Measurements from ENCODE around the gene RHOF. TPM values are rescaled to one million over a fixed set of nuclear protein-coding genes. Genes with fewer than 3 reads are reported as not detected.

RHOF gene
- total and polyA plus RNA-seq, 2 of the 13 experiments (the other 11 are each of a cell fraction or from before 2014, with no cell fraction given), result 14.6 to 32.2 TPM

DNA sequence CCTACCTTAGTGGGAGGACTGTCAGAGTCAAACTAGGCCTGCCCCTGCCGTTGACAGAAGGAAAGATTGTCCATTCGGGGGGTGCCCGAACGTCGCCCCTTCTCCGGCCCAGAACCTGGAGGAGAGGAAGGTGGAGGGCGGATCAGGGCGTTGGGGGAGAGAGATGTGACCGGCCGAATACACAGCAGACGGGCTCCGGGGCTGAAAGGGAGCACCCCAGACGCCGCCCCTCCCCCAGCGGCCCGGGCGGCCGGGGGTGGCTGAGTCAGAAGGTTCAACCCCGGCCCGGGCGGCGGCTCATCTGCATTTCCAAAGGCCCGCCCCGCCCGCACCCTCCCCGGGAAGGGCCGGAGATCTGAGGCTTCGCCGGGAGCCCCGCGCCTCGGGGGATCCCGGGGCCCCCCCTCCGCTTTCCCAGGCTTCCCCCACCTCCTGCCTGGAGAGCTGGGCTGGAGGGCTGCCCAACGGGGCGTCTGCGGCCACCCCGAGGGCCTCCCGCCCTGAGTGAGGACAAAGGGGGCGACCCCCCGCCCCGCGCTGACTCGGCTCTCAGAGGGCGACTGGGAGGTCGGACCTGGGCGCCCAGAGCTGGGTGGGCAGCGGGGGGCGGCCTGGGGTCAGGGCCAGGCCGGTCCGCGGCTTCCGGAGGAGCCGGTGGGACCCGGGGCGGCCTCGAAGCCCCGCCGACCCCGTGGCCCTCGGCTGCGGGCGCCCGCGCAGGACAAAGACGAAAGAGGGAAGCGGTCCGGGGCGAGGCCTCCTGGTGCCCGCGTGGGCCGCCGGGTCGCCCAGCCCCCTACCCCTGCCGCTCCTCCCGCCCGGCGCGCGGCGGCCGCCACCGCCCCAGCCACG lies 6.6 kb upstream of the RHOF start (continued):
- TF ChIP-seq FOXK1 (CRISPR knock-in tag; IDR thresholded peaks at IDR 0.05; ENCODE audit: borderline replicate concordance, low read depth) (0 out of 2 replicates have a peak, but pooled peaks have one; percentile 44), SMARCE1 (IDR thresholded peaks at IDR 0.05; ENCODE audit: borderline replicate concordance) (no peak), HIVEP1 (CRISPR knock-in tag; IDR thresholded peaks at IDR 0.05) (peak; percentile 99), SAFB2 (CRISPR knock-in tag; IDR thresholded peaks at IDR 0.05; ENCODE audit: borderline replicate concordance, low read depth) (no peak; the same call in 1 of the 2 replicates), SUZ12 (IDR thresholded peaks at IDR 0.05; ENCODE audit: low read depth, low read length) (no peak), ZNF331 (CRISPR knock-in tag; IDR thresholded peaks at IDR 0.05) (no peak), SP1 (IDR thresholded peaks at IDR 0.05) (no peak), SP1 (CRISPR knock-in tag; IDR thresholded peaks at IDR 0.05) (no peak), ZNF7 (CRISPR knock-in tag; IDR thresholded peaks at IDR 0.05) (no peak), ZNF816 (CRISPR knock-in tag; IDR thresholded peaks at IDR 0.05; ENCODE audit: borderline replicate concordance) (no peak), ZNF501 (CRISPR knock-in tag; IDR thresholded peaks at IDR 0.05) (no peak), ZNF430 (CRISPR knock-in tag; IDR thresholded peaks at IDR 0.05) (no peak; the same call in 1 of the 2 replicates), NONO (IDR thresholded peaks at IDR 0.05) (no peak), NONO (CRISPR knock-in tag; conservative IDR thresholded peaks at IDR 0.05) (no peak), RFXAP (CRISPR knock-in tag; IDR thresholded peaks at IDR 0.05; ENCODE audit: borderline replicate concordance) (peak; percentile 80; the same call in 1 of the 2 replicates), ZNF263 (CRISPR knock-in tag; IDR thresholded peaks at IDR 0.05) (peak; percentile 99), CEBPG (CRISPR knock-in tag; IDR thresholded peaks at IDR 0.05) (no peak), ZMAT3 (CRISPR knock-in tag; conservative IDR thresholded peaks at IDR 0.05) (no peak), ZNF879 (CRISPR knock-in tag; IDR thresholded peaks at IDR 0.05) (peak; percentile 46; the same call in 1 of the 2 replicates), NFYB (CRISPR knock-in tag; IDR thresholded peaks at IDR 0.05) (no peak; the same call in 1 of the 2 replicates), MIER2 (CRISPR knock-in tag; IDR thresholded peaks at IDR 0.05) (no peak), HOXA7 (CRISPR knock-in tag; IDR thresholded peaks at IDR 0.05) (no peak), ZNF563 (CRISPR knock-in tag; IDR thresholded peaks at IDR 0.05) (0 out of 2 replicates have a peak, but pooled peaks have one; percentile 47)
- TF ChIP-seq, protein P1, sequence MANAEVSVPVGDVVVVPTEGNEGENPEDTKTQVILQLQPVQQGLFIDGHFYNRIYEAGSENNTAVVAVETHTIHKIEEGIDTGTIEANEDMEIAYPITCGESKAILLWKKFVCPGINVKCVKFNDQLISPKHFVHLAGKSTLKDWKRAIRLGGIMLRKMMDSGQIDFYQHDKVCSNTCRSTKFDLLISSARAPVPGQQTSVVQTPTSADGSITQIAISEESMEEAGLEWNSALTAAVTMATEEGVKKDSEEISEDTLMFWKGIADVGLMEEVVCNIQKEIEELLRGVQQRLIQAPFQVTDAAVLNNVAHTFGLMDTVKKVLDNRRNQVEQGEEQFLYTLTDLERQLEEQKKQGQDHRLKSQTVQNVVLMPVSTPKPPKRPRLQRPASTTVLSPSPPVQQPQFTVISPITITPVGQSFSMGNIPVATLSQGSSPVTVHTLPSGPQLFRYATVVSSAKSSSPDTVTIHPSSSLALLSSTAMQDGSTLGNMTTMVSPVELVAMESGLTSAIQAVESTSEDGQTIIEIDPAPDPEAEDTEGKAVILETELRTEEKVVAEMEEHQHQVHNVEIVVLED (CRISPR knock-in tag; IDR thresholded peaks at IDR 0.05; ENCODE audit: borderline replicate concordance), result 0 out of 2 replicates have a peak, but pooled peaks have one; percentile 23
- TF ChIP-seq, protein P2, sequence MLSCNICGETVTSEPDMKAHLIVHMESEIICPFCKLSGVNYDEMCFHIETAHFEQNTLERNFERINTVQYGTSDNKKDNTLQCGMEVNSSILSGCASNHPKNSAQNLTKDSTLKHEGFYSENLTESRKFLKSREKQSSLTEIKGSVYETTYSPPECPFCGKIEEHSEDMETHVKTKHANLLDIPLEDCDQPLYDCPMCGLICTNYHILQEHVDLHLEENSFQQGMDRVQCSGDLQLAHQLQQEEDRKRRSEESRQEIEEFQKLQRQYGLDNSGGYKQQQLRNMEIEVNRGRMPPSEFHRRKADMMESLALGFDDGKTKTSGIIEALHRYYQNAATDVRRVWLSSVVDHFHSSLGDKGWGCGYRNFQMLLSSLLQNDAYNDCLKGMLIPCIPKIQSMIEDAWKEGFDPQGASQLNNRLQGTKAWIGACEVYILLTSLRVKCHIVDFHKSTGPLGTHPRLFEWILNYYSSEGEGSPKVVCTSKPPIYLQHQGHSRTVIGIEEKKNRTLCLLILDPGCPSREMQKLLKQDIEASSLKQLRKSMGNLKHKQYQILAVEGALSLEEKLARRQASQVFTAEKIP (CRISPR knock-in tag; IDR thresholded peaks at IDR 0.05; ENCODE audit: borderline replicate concordance), result no peak
- TF ChIP-seq, protein P3, sequence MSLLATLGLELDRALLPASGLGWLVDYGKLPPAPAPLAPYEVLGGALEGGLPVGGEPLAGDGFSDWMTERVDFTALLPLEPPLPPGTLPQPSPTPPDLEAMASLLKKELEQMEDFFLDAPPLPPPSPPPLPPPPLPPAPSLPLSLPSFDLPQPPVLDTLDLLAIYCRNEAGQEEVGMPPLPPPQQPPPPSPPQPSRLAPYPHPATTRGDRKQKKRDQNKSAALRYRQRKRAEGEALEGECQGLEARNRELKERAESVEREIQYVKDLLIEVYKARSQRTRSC (CRISPR knock-in tag; IDR thresholded peaks at IDR 0.05; ENCODE audit: low read depth), result no peak

Measured in HepG2 (cell line).